Activated T-helper 2 cell treated with anti-CD3 and anti-CD28 coated beads, Interferon-gamma antibody, Interleukin-2, Interleukin-4, amounts not matched to agents 10 μg/mL and 5 μg/mL and 100 μg/mL, durations not matched to agents 14 hours and 24 hours and 36 hours (primary cell): ENCODE measurements around the gene URM1. TPM values are rescaled to one million over a fixed set of nuclear protein-coding genes. Genes with fewer than 3 reads are reported as not detected.
"Not testable (repeated sequence)": the region's sequence is repeated elsewhere in the genome, so short reads cannot be mapped to it uniquely, and the experiment has no call there.

Experiments used
- DNase-seq: peaks from one replicate; pipeline ENCODE4 v3.0.0; 2021; ENCODE audit warnings: low spot score
- H3K27ac Mint-ChIP-seq: one replicate; pipeline ENCODE4 v1.8.0; 2021; ENCODE audit warnings: mixed read lengths
- H3K27me3 Mint-ChIP-seq: one replicate; pipeline ENCODE4 v1.8.0; 2021; ENCODE audit warnings: low read depth, mixed read lengths
- H3K36me3 Mint-ChIP-seq: one replicate; pipeline ENCODE4 v1.8.0; 2021; ENCODE audit warnings: low read depth, mixed read lengths
- H3K4me1 Mint-ChIP-seq: one replicate; pipeline ENCODE4 v1.8.0; 2021; ENCODE audit warnings: low read depth, mixed read lengths
- H3K4me3 Mint-ChIP-seq: one replicate; pipeline ENCODE4 v1.8.0; 2021; ENCODE audit warnings: low read depth, mild to moderate bottlenecking, moderate library complexity, mixed read lengths
- H3K9me3 Mint-ChIP-seq: one replicate; pipeline ENCODE4 v1.8.0; 2021; ENCODE audit warnings: mixed read lengths
- intact Hi-C: fragments of 100-400 bp; cut with micrococcal nuclease; formaldehyde crosslinking; loops from one replicate; pipeline ENCODE4 v1.15.1; 2023
- total RNA-seq: library from RNA; stranded (reverse); gene quantifications from 2 replicates; pipeline ENCODE4 v1.2.3, GENCODE V29; 2022

The URM1 gene
- total RNA-seq, 1 donor from 2014 or later = 78.7 TPM

DNA sequence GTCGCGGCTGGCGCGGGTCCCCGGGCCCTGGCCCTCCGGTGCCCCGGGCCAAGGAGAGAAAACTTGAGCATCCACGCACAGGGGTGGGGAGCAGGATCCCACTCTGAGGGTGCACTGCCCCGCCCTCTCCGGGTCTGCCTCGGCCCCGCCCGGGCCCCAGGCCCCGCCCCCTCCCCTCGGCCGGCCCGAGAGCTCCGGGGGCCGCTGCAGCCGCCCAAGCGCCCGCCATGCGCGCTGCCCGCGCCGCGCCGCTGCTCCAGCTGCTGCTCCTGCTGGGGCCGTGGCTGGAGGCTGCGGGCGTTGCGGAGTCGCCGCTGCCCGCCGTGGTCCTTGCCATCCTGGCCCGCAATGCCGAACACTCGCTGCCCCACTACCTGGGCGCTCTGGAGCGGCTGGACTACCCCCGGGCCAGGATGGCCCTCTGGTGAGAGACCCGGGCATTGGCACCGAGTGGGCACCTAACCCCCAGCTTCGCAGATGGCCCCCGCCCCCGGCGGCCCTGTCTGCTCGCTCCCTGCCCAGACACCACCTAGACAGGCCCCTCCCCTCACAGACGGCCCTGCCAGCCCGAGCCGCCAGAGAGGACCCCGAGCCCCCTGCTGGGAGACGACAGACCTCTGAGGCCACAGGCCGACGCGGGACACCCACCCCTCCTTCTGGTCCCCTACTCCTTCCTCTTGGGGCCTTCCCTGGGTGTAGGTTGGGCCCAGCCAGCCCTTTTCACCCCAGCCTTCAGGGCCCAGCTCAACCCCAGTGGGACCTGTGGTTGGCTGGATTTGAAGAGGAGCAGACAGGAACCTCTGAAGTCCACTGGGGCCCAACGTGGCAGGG lies 49.7 kb downstream of the URM1 start, which contains the start of gene CERCAM:
Gene CERCAM, plus strand, starts transcription at position 207 of the 831 bp plus-strand sequence. Its CDS starts 21 bp downstream, at position 228.
- H3K4me3 Mint-ChIP-seq = peak within 1 kb of the TSS; percentile 77
- no peaks in the 10 kb centered on the region for H3K36me3 Mint-ChIP-seq
- peaks cover 29% of the 10 kb centered on the region for H3K27me3 Mint-ChIP-seq
- no peaks in the 10 kb centered on the region for H3K9me3 Mint-ChIP-seq
- intact Hi-C loops = loop anchor here (1.0 kb wide), 1 partner anchor 35 kb away; the partner anchor contains the start of gene ODF2
- H3K4me1 Mint-ChIP-seq = peaks cover 15% of the 10 kb centered on the region
- DNase-seq = peak; percentile 21
- H3K27ac Mint-ChIP-seq = no peak within 1 kb of the TSS

GRCh38 chr9:128421482-128421996 lies 50.4 kb downstream of the URM1 start:
- Mint-ChIP-seq H3K9me3 (no peaks in the 10 kb centered on the region), H3K4me1 (peaks cover 9% of the 10 kb centered on the region), H3K27ac (no peak overlapping the region), H3K36me3 (no peaks in the 10 kb centered on the region), H3K4me3 (peak overlapping the region; percentile 68), H3K27me3 (peaks cover 22% of the 10 kb centered on the region)
- no peak for DNase-seq
- intact Hi-C loops = loop anchor here (1.0 kb wide), 1 partner anchor 35 kb away; the partner anchor contains the start of gene ODF2

- H3K27ac Mint-ChIP-seq, H3K9me3 Mint-ChIP-seq, DNase-seq, H3K36me3 Mint-ChIP-seq, intact Hi-C loops, H3K4me1 Mint-ChIP-seq: not testable (repeated sequence)
- peak overlapping the region; percentile 68 for H3K4me3 Mint-ChIP-seq
- H3K27me3 Mint-ChIP-seq = peaks cover 20% of the 10 kb centered on the region
Observed at GRCh38 chr9:128422022-128422782, 51.0 kb downstream of the URM1 start.

DNA sequence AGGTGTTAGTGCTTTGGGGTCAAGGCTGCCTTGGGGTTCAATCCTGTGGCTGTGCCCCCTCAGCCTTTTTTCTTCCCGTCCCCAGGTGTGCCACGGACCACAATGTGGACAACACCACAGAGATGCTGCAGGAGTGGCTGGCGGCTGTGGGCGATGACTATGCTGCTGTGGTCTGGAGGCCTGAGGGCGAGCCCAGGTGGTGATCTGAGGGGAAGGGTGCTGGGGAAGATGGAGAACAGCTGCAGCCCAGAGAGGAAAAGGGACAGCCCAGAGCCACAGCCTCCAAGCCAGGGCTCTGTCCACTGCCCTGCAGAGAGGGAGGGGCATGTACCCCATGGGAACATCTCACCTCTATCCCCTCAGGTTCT lies 51.6 kb downstream of the URM1 start:
- Mint-ChIP-seq H3K36me3 (no peaks in the 10 kb centered on the region), H3K4me1 (peaks cover 7% of the 10 kb centered on the region), H3K9me3 (no peaks in the 10 kb centered on the region), H3K27me3 (peaks cover 15% of the 10 kb centered on the region), H3K27ac (no peak overlapping the region), H3K4me3 (peak overlapping the region; percentile 33)
- no peak for DNase-seq
- intact Hi-C loops = no loop called here

- H3K27ac Mint-ChIP-seq, H3K4me3 Mint-ChIP-seq, H3K4me1 Mint-ChIP-seq, DNase-seq, H3K36me3 Mint-ChIP-seq, H3K9me3 Mint-ChIP-seq, intact Hi-C loops: not testable (repeated sequence)
- peaks cover 15% of the 10 kb centered on the region for H3K27me3 Mint-ChIP-seq
Observed at GRCh38 chr9:128423356-128423755, 52.2 kb downstream of the URM1 start.

DNA sequence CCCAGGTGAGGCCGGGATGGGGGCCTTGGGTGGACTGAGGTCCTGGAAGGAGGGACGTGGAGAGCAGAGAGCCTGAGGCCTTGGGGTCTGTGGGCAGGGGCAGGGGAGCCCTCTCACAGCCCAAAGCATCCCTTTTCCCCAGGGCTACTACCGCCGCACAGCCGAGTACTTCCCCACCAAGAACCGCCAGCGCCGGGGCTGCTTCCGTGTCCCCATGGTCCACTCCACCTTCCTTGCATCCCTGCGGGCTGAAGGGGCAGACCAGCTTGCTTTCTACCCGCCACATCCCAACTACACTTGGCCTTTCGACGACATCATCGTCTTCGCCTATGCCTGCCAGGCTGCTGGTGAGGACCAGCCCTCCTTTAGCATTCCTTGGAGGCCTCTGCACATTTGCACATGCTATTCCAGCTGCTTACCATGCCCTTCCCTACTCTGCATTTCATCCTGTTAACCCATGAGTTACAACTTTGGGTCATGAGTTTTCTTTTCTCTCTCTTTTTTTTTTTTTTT lies 53.1 kb downstream of the URM1 start:
- H3K36me3 Mint-ChIP-seq = no peaks in the 10 kb centered on the region
- intact Hi-C loops = no loop called here
- H3K4me1 Mint-ChIP-seq = peaks cover 7% of the 10 kb centered on the region
- no peak for DNase-seq
- no peaks in the 10 kb centered on the region for H3K9me3 Mint-ChIP-seq
- no peak overlapping the region for H3K4me3 Mint-ChIP-seq
- H3K27ac Mint-ChIP-seq = no peak overlapping the region
- peaks cover 9% of the 10 kb centered on the region for H3K27me3 Mint-ChIP-seq

DNA sequence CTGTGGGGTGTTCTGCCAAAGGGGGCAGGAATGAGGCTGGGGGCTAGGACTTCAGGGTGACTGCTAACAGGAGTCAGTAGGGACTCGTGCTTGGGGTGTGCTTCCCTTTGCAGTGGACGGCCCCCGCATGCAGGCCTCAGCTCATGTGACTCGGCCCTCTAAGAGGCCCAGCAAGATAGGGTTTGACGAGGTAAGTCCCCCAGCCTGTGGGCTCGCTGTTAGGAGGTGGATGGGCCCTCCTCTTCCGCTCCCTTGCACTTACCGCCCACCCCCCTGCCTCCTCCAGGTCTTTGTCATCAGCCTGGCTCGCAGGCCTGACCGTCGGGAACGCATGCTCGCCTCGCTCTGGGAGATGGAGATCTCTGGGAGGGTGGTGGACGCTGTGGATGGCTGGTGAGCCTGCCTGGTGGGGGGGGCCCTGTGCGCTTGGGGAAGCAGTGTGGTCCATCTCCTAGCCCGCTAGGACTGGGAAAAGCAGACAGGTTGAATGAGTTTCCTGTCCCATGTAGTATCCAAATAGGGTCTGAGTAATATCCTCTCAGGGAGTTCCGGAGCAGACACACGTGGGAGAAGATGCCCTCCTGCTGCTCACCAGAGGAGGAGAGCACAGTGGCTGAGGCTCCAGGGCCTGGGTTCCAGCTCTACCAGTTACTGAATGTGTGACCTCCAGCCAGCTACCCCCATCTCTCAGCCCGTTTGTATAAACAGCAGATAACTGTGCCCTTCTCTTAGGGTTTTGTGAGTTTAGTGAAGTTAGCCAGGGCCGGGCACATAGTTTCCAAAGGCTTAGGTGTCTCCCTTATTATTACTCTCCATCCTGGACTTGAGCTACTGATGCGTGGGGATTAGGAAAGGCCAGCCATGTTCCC lies 57.7 kb downstream of the URM1 start:
- intact Hi-C loops = no loop called here
- H3K9me3 Mint-ChIP-seq = no peaks in the 10 kb centered on the region
- no peak overlapping the region for H3K27ac Mint-ChIP-seq

DNA sequence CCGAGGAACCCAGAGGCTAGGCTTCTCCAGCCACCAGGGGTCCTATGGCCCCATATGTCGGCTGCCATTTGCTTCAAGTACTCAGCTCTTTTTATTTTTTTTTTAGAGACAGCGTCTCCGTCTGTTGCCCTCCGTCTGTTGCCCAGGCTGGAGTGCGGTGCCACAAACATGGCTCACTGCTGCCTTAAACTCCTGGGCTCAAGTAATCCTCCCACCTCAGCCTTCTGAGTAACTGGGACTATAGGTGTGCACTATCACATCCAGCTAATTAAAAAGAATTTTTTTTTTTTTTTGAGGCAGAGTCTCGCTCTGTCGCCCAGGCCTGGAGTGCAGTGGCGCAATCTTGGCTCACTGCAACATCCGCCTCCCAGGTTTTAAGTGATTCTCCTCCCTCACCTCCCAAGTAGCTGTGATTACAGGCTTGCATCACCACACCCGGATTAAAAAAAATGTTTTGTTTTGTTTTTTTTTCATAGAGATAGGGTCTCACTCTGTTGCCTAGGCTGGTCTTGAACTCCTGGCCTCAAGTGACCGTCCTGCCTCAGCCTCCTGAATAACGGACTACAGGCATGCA lies 58.4 kb downstream of the URM1 start:
- Mint-ChIP-seq H3K27ac (no peak overlapping the region), H3K27me3 (no peaks in the 10 kb centered on the region), H3K36me3 (no peaks in the 10 kb centered on the region), H3K4me1 (no peaks in the 10 kb centered on the region), H3K4me3 (no peak overlapping the region), H3K9me3 (no peaks in the 10 kb centered on the region)
- intact Hi-C loops = no loop called here
- no peak for DNase-seq

More for the DNA sequence above, 57.7 kb downstream of the URM1 start:
- H3K36me3 Mint-ChIP-seq = no peaks in the 10 kb centered on the region
- no peaks in the 10 kb centered on the region for H3K27me3 Mint-ChIP-seq
- no peak for DNase-seq
- no peaks in the 10 kb centered on the region for H3K4me1 Mint-ChIP-seq
- H3K4me3 Mint-ChIP-seq = no peak overlapping the region

DNA sequence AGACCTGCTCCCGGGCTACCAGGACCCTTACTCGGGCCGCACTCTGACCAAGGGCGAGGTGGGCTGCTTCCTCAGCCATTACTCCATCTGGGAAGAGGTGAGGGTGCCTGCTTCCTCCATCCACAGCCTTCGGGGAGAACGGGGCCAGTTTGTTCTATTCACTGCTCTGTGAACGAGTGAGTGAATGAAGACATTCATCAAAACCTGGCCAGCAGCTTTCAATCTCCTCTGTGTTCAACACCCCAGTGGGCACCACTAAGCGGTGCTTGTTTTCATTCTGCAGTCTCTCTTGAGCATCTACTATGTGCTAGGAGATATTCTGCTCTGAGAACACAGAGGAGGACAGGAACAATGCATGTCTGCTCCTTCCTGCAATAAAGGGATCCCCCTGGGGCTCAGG lies 60.0 kb downstream of the URM1 start:
- intact Hi-C loops = no loop called here
- H3K4me3 Mint-ChIP-seq = no peak overlapping the region
- DNase-seq = no peak
- H3K36me3 Mint-ChIP-seq = no peaks in the 10 kb centered on the region
- H3K9me3 Mint-ChIP-seq = no peaks in the 10 kb centered on the region
- H3K27ac Mint-ChIP-seq = no peak overlapping the region
- H3K27me3 Mint-ChIP-seq = no peaks in the 10 kb centered on the region
- H3K4me1 Mint-ChIP-seq = no peaks in the 10 kb centered on the region

DNA sequence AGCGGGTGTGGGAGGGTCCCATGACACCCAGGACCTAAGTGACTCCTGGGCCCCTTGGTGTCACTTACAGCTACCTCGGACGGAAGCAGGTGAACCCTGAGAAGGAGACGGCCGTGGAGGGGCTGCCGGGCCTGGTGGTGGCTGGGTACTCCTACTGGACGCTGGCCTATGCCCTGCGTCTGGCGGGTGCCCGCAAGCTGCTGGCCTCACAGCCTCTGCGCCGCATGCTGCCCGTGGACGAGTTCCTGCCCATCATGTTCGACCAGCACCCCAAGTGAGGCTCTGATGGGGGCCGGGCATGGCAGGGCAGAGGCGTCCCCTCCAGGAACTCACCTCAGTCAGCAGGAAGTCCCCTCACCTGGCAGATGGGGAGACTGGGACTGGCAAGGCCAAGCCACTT lies 63.2 kb downstream of the URM1 start:
- Mint-ChIP-seq H3K4me1 (peaks cover 4% of the 10 kb centered on the region), H3K9me3 (no peaks in the 10 kb centered on the region), H3K27me3 (no peaks in the 10 kb centered on the region), H3K36me3 (no peaks in the 10 kb centered on the region), H3K4me3 (no peak overlapping the region), H3K27ac (no peak overlapping the region)
- no peak for DNase-seq
- intact Hi-C loops = no loop called here

DNA sequence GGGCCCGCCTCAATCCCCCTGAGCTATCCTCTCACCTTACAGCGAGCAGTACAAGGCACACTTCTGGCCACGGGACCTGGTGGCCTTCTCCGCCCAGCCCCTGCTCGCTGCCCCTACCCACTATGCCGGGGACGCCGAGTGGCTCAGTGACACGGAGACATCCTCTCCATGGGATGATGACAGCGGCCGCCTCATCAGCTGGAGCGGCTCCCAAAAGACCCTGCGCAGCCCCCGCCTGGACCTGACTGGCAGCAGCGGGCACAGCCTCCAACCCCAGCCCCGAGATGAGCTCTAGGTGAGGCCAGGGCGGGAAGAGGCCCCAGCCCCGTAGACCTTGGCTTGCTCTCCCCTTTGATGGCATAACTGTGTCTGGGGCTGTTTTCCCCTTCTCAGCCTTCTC lies 64.4 kb downstream of the URM1 start:
- Mint-ChIP-seq H3K4me3 (no peak overlapping the region), H3K27ac (no peak overlapping the region), H3K4me1 (peaks cover 4% of the 10 kb centered on the region), H3K36me3 (no peaks in the 10 kb centered on the region), H3K9me3 (no peaks in the 10 kb centered on the region), H3K27me3 (no peaks in the 10 kb centered on the region)
- intact Hi-C loops = no loop called here
- no peak for DNase-seq
